ENCODE results near the gene ZNF280B. TPM values are rescaled to one million over a fixed set of nuclear protein-coding genes. Genes with fewer than 3 reads are reported as not detected.

The ZNF280B gene
- total RNA-seq, 1 experiment from 2014 or later: 0.66 TPM

- H3K9me3 ChIP-seq (ENCODE audit: low read length): no peaks in the 10 kb centered on the region
- no peak overlapping the region for H3K4me3 ChIP-seq (ENCODE audit: low read length)
- DNase-seq (no peak), ATAC-seq (no peak)
- no peaks in the 10 kb centered on the region for H3K4me1 ChIP-seq (ENCODE audit: insufficient read depth, low read length)
- CTCF ChIA-PET: no interaction called here
- no peaks in the 10 kb centered on the region for H3K9me2 ChIP-seq (replicated peaks; ENCODE audit: low read length)
- H4K20me1 ChIP-seq (ENCODE audit: low read length): no peaks in the 10 kb centered on the region
- H3K4me2 ChIP-seq (ENCODE audit: low read length): no peak overlapping the region
- POLR2A ChIA-PET (ENCODE audit: unreplicated experiment): no interaction called here
- H3K27me3 ChIP-seq (ENCODE audit: low read length): no peaks in the 10 kb centered on the region
- no peak overlapping the region for H2AFZ ChIP-seq (ENCODE audit: low read length)
- TF ChIP-seq EZH2 (IDR thresholded peaks at IDR 0.05; ENCODE audit: low read length, unreplicated experiment) (no peak), CTCF (conservative IDR thresholded peaks at IDR 0.05; ENCODE audit: low read depth, low read length) (no peak), EZH2phosphoT487 (IDR thresholded peaks at IDR 0.05; ENCODE audit: borderline replicate concordance, low read length) (no peak)
- H3K27ac ChIP-seq (ENCODE audit: low read length): no peak overlapping the region
- no peaks in the 10 kb centered on the region for H3K79me2 ChIP-seq (ENCODE audit: low read length)
- no peaks in the 10 kb centered on the region for H3F3A ChIP-seq (ENCODE audit: low read length, unreplicated experiment)
- intact Hi-C loops (cut with micrococcal nuclease): no loop called here
- H3K9ac ChIP-seq (ENCODE audit: low read length): no peak overlapping the region
- H3K36me3 ChIP-seq (ENCODE audit: low read depth, low read length): no peaks in the 10 kb centered on the region
- no TSS peak for BruUV-seq (replicated peaks)
Observed at GRCh38 chr22:22536916-22537315, 28.4 kb upstream of the ZNF280B start.

- no peaks in the 10 kb centered on the region for H4K20me1 ChIP-seq (ENCODE audit: low read length)
- H3K4me2 ChIP-seq (ENCODE audit: low read length): no peak overlapping the region
- no peak for TF ChIP-seq EZH2 (IDR thresholded peaks at IDR 0.05; ENCODE audit: low read length, unreplicated experiment)
- no peak for TF ChIP-seq EZH2phosphoT487 (IDR thresholded peaks at IDR 0.05; ENCODE audit: borderline replicate concordance, low read length)
- no peak for TF ChIP-seq CTCF (conservative IDR thresholded peaks at IDR 0.05; ENCODE audit: low read depth, low read length)
- no peaks in the 10 kb centered on the region for H3K79me2 ChIP-seq (ENCODE audit: low read length)
- DNase-seq (no peak), ATAC-seq (no peak)
- no peak overlapping the region for H3K27ac ChIP-seq (ENCODE audit: low read length)
- no peak overlapping the region for H3K9ac ChIP-seq (ENCODE audit: low read length)
- no peaks in the 10 kb centered on the region for H3K4me1 ChIP-seq (ENCODE audit: insufficient read depth, low read length)
- no peaks in the 10 kb centered on the region for H3F3A ChIP-seq (ENCODE audit: low read length, unreplicated experiment)
- H3K9me2 ChIP-seq (replicated peaks; ENCODE audit: low read length): no peaks in the 10 kb centered on the region
- H3K27me3 ChIP-seq (ENCODE audit: low read length): no peaks in the 10 kb centered on the region
- no peak overlapping the region for H2AFZ ChIP-seq (ENCODE audit: low read length)
- no TSS peak for BruUV-seq (replicated peaks)
- POLR2A ChIA-PET (ENCODE audit: unreplicated experiment): no interaction called here
- no peaks in the 10 kb centered on the region for H3K36me3 ChIP-seq (ENCODE audit: low read depth, low read length)
- no peaks in the 10 kb centered on the region for H3K9me3 ChIP-seq (ENCODE audit: low read length)
- H3K4me3 ChIP-seq (ENCODE audit: low read length): no peak overlapping the region
- CTCF ChIA-PET: no interaction called here
- intact Hi-C loops (cut with micrococcal nuclease): no loop called here
Observed at GRCh38 chr22:22536515-22536914, 28.0 kb upstream of the ZNF280B start.

GRCh38 chr22:22535662-22536061 is 27.1 kb upstream of the ZNF280B start:
- intact Hi-C loops (cut with micrococcal nuclease): no loop called here
- H3K79me2 ChIP-seq (ENCODE audit: low read length): no peaks in the 10 kb centered on the region
- no peak for DNase-seq
- H3K27me3 ChIP-seq (ENCODE audit: low read length): no peaks in the 10 kb centered on the region
- CTCF ChIA-PET: no interaction called here
- TF ChIP-seq EZH2 (IDR thresholded peaks at IDR 0.05; ENCODE audit: low read length, unreplicated experiment) (no peak), EZH2phosphoT487 (IDR thresholded peaks at IDR 0.05; ENCODE audit: borderline replicate concordance, low read length) (no peak), CTCF (conservative IDR thresholded peaks at IDR 0.05; ENCODE audit: low read depth, low read length) (no peak)
- no TSS peak for BruUV-seq (replicated peaks)
- no peaks in the 10 kb centered on the region for H3F3A ChIP-seq (ENCODE audit: low read length, unreplicated experiment)
- no peak overlapping the region for H3K9ac ChIP-seq (ENCODE audit: low read length)
- no peaks in the 10 kb centered on the region for H3K9me3 ChIP-seq (ENCODE audit: low read length)
- POLR2A ChIA-PET (ENCODE audit: unreplicated experiment): no interaction called here
- H3K27ac ChIP-seq (ENCODE audit: low read length): no peak overlapping the region
- no peaks in the 10 kb centered on the region for H3K4me1 ChIP-seq (ENCODE audit: insufficient read depth, low read length)
- no peak overlapping the region for H3K4me3 ChIP-seq (ENCODE audit: low read length)
- H4K20me1 ChIP-seq (ENCODE audit: low read length): no peaks in the 10 kb centered on the region
- no peak overlapping the region for H2AFZ ChIP-seq (ENCODE audit: low read length)
- no peaks in the 10 kb centered on the region for H3K9me2 ChIP-seq (replicated peaks; ENCODE audit: low read length)
- H3K36me3 ChIP-seq (ENCODE audit: low read depth, low read length): no peaks in the 10 kb centered on the region
- ATAC-seq: no peak
- H3K4me2 ChIP-seq (ENCODE audit: low read length): no peak overlapping the region
